Cardiac muscle cell (in vitro differentiated cells and primary cell): ENCODE measurements around the gene LRMDA. TPM values are rescaled to one million over a fixed set of nuclear protein-coding genes. Genes with fewer than 3 reads are reported as not detected.
A peak's percentile ranks its signal among the peaks of the same experiment; 100 is the strongest.

Experiments used
- DNase-seq, 2 donors: peaks; one replicate each; pipeline versions ENCODE4 v3.0.0 to v3.0.0-alpha.2; 2010 to 2017; ENCODE audit warnings: low read depth in 1 of 2, low spot score in 1 of 2
- H3K27ac ChIP-seq: fragments of 200-600 bp; sonication (generic); 2 replicates; pipeline ENCODE4 v1.5.1; 2016
- H3K27me3 ChIP-seq: fragments of 200-600 bp; sonication (generic); 2 replicates; pipeline ENCODE4 v1.6.0; 2016; ENCODE audit warnings: control low read depth
- H3K36me3 ChIP-seq: fragments of 200-600 bp; sonication (generic); 2 replicates; pipeline ENCODE4 v1.5.1; 2016; ENCODE audit warnings: control low read depth
- H3K4me1 ChIP-seq: fragments of 200-600 bp; sonication (generic); 2 replicates; pipeline ENCODE4 v1.8.1; 2017; ENCODE audit warnings: low read depth, mild to moderate bottlenecking, mixed run types
- H3K4me3 ChIP-seq: fragments of 200-600 bp; sonication (generic); 2 replicates; pipeline ENCODE4 v1.5.1; 2016; ENCODE audit warnings: mild to moderate bottlenecking
- H3K9me3 ChIP-seq: fragments of 200-600 bp; sonication (generic); 2 replicates; pipeline ENCODE4 v1.5.1; 2017; ENCODE audit warnings: low read depth, mild to moderate bottlenecking, control low read depth
- CTCF ChIP-seq: IDR thresholded peaks from 2 replicates; pipeline ENCODE4 v1.5.1; 2012; ENCODE audit warnings: low read depth, mild to moderate bottlenecking, low read length
- polyA plus RNA-seq: library from polyadenylated mRNA; unstranded; fragments of >200 nt; fragmentation: Nextera tagmentation; extraction: Ambion mirVana; gene quantifications from 2 replicates; pipeline ENCODE4 v1.2.1, GENCODE V29; 2016
- total RNA-seq: library from RNA; depleted of rRNA; stranded (reverse); fragments of >200 nt; gene quantifications from 2 replicates; pipeline ENCODE4 v1.2.3, GENCODE V29; 2016

The LRMDA gene
- total and polyA plus RNA-seq, 2 experiments from 2014 or later = 6.2 to 11.7 TPM

GRCh38 chr10:75596930-75597620, 165.7 kb downstream of the LRMDA start:
- peaks cover 33% of the 10 kb centered on the region for H3K4me1 ChIP-seq
- H3K9me3 ChIP-seq = no peaks in the 10 kb centered on the region
- no peak for DNase-seq
- H3K4me3 ChIP-seq = no peak overlapping the region
- no peaks in the 10 kb centered on the region for H3K36me3 ChIP-seq
- no peak overlapping the region for H3K27ac ChIP-seq
- H3K27me3 ChIP-seq = no peaks in the 10 kb centered on the region
- TF ChIP-seq CTCF = no peak

GRCh38 chr10:75597773-75598440, 166.5 kb downstream of the LRMDA start:
- Histone ChIP-seq H3K27ac (no peak overlapping the region), H3K4me1 (peaks cover 29% of the 10 kb centered on the region), H3K4me3 (no peak overlapping the region), H3K36me3 (no peaks in the 10 kb centered on the region), H3K9me3 (no peaks in the 10 kb centered on the region), H3K27me3 (no peaks in the 10 kb centered on the region)
- no peak for DNase-seq
- no peak for TF ChIP-seq CTCF

GRCh38 chr10:75598998-75599397, 167.6 kb downstream of the LRMDA start:
- no peak for DNase-seq
- H3K4me1 ChIP-seq = peaks cover 29% of the 10 kb centered on the region
- peaks cover 6% of the 10 kb centered on the region for H3K27me3 ChIP-seq
- no peak overlapping the region for H3K27ac ChIP-seq
- H3K9me3 ChIP-seq = no peaks in the 10 kb centered on the region
- no peak for TF ChIP-seq CTCF
- no peak overlapping the region for H3K4me3 ChIP-seq
- no peaks in the 10 kb centered on the region for H3K36me3 ChIP-seq

GRCh38 chr10:75599875-75600648, 168.6 kb downstream of the LRMDA start:
- H3K4me3 ChIP-seq = no peak overlapping the region
- no peak for TF ChIP-seq CTCF
- peak overlapping the region; percentile 38 for H3K27ac ChIP-seq
- no peak for DNase-seq
- peaks cover 32% of the 10 kb centered on the region for H3K4me1 ChIP-seq
- H3K27me3 ChIP-seq = peaks cover 6% of the 10 kb centered on the region
- H3K9me3 ChIP-seq = no peaks in the 10 kb centered on the region
- no peaks in the 10 kb centered on the region for H3K36me3 ChIP-seq

GRCh38 chr10:75600833-75601232, 169.4 kb downstream of the LRMDA start:
- DNase-seq = no peak
- no peaks in the 10 kb centered on the region for H3K9me3 ChIP-seq
- H3K4me3 ChIP-seq = no peak overlapping the region
- peaks cover 36% of the 10 kb centered on the region for H3K4me1 ChIP-seq
- peak overlapping the region; percentile 38 for H3K27ac ChIP-seq
- no peak for TF ChIP-seq CTCF
- no peaks in the 10 kb centered on the region for H3K36me3 ChIP-seq
- H3K27me3 ChIP-seq = peaks cover 6% of the 10 kb centered on the region
